C4-2B (cell line): ENCODE data around the gene TMEM163.

Experiments
- ZFX ChIP-seq: fragments of 450-650 bp; IDR thresholded peaks from 2 replicates; pipeline ENCODE4 v1.6.1; 2017
- TF ChIP-seq, protein P1 (sequence below): fragments of 450-650 bp; conservative IDR thresholded peaks from 2 replicates; pipeline ENCODE4 v1.5.1; 2017; ENCODE audit warnings: mild to moderate bottlenecking

DNA sequence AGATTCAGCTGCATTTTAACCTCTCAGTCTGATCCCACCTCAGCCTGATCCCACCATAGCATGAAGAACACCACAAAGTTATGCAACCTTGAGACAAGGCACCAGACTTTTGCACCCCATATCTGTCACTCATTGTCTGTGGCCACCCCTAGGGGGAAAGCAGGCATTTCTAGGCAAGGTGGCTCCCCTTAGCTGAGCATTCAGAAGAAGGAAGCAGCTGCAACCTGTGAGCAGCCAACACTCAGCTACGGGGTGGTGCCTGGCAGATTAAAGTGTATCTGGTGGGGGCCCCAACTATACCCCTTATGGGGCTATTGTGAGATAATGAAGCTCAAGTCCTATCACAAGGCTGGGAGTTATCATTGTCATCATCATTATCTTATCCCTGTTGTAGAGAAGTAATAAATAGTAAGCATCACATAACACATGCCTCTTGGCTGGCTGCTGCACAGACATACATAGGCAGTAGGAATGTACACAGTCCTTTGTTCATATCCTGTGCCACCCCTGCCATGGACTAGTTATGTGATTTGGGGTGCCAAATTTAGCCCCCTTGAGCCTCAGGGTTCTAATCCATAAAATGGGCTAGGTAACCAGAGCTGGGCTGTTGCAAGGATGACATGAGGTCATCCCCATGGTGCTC lies 20.6 kb upstream of the TMEM163 start:
- TF ChIP-seq, protein P1, sequence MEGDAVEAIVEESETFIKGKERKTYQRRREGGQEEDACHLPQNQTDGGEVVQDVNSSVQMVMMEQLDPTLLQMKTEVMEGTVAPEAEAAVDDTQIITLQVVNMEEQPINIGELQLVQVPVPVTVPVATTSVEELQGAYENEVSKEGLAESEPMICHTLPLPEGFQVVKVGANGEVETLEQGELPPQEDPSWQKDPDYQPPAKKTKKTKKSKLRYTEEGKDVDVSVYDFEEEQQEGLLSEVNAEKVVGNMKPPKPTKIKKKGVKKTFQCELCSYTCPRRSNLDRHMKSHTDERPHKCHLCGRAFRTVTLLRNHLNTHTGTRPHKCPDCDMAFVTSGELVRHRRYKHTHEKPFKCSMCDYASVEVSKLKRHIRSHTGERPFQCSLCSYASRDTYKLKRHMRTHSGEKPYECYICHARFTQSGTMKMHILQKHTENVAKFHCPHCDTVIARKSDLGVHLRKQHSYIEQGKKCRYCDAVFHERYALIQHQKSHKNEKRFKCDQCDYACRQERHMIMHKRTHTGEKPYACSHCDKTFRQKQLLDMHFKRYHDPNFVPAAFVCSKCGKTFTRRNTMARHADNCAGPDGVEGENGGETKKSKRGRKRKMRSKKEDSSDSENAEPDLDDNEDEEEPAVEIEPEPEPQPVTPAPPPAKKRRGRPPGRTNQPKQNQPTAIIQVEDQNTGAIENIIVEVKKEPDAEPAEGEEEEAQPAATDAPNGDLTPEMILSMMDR = no peak
- no peak for TF ChIP-seq ZFX
